Measurements from ENCODE around the gene POLR1G. TPM values are rescaled to one million over a fixed set of nuclear protein-coding genes. Genes with fewer than 3 reads are reported as not detected.
"Not testable (repeated sequence)": the region's sequence is repeated elsewhere in the genome, so short reads cannot be mapped to it uniquely, and the experiment has no call there.

POLR1G gene
- total RNA-seq, 3 donors from 2014 or later (not counting 1 experiment from before 2014, with no cell fraction given): 0.28 to 1.4 (median 0.45) TPM

- no peak for TF ChIP-seq CTCF (IDR thresholded peaks at IDR 0.05)
- DNase-seq: no peak
- no peak overlapping the region for H3K4me3 Mint-ChIP-seq
- H3K4me1 ChIP-seq (ENCODE audit: control insufficient read depth, insufficient read depth, low read length): peaks cover 25% of the 10 kb centered on the region
- H3K4me3 ChIP-seq (ENCODE audit: low read length): no peak overlapping the region
- H3K36me3 Mint-ChIP-seq: no peaks in the 10 kb centered on the region
- intact Hi-C loops (cut with micrococcal nuclease): loop anchor here (10.0 kb wide), 1 partner anchor 235 kb away; no protein-coding TSS in a partner anchor
- H3K27ac ChIP-seq (ENCODE audit: low read length): no peak overlapping the region
- no peaks in the 10 kb centered on the region for H3K9me3 ChIP-seq (ENCODE audit: control insufficient read depth, insufficient read depth, low read length)
- peaks cover 22 to 24% of the 10 kb centered on the region in 2 donors for H3K4me1 Mint-ChIP-seq
- 54% methylated on average over 4 of the region's 4 CpGs for WGBS (ENCODE audit: insufficient coverage)
- H3K36me3 ChIP-seq (ENCODE audit: control insufficient read depth, insufficient read depth, low read length): peaks cover 16% of the 10 kb centered on the region
- peaks cover 7% of the 10 kb centered on the region for H3K27me3 ChIP-seq (ENCODE audit: control insufficient read depth, insufficient read depth, low read length)
- H3K9me3 Mint-ChIP-seq: no peaks in the 10 kb centered on the region
- peaks cover 0 to 4% of the 10 kb centered on the region in 2 donors for H3K27me3 Mint-ChIP-seq (ENCODE audit: low read depth in 2 of 2)
- no peak overlapping the region for H3K27ac Mint-ChIP-seq
- no peak for ATAC-seq
Observed at GRCh38 chr19:45409557-45409920, 3.1 kb downstream of the POLR1G start.

- 94% methylated on average over 4 of the region's 4 CpGs for WGBS (ENCODE audit: insufficient coverage)
- not testable (repeated sequence) for H3K27me3 Mint-ChIP-seq (ENCODE audit: low read depth in 2 of 2); H3K27ac Mint-ChIP-seq
Observed at GRCh38 chr19:45410330-45410729, 3.9 kb downstream of the POLR1G start.

GRCh38 chr19:45413497-45413896 is 7.1 kb downstream of the POLR1G start:
- Histone ChIP-seq H3K36me3 (ENCODE audit: control insufficient read depth, insufficient read depth, low read length) (peaks cover 27% of the 10 kb centered on the region), H3K9me3 (ENCODE audit: control insufficient read depth, insufficient read depth, low read length) (no peaks in the 10 kb centered on the region), H3K4me1 (ENCODE audit: control insufficient read depth, insufficient read depth, low read length) (no peaks in the 10 kb centered on the region), H3K27me3 (ENCODE audit: control insufficient read depth, insufficient read depth, low read length) (no peaks in the 10 kb centered on the region), H3K4me3 (ENCODE audit: low read length) (no peak overlapping the region), H3K27ac (ENCODE audit: low read length) (no peak overlapping the region)
- no peak for TF ChIP-seq CTCF (IDR thresholded peaks at IDR 0.05)
- no peaks in the 10 kb centered on the region for H3K27me3 Mint-ChIP-seq (ENCODE audit: low read depth in 2 of 2)
- intact Hi-C loops (cut with micrococcal nuclease): no loop called here
- H3K4me1 Mint-ChIP-seq: no peaks in the 10 kb centered on the region
- no peak for ATAC-seq
- H3K27ac Mint-ChIP-seq: no peak overlapping the region
- H3K9me3 Mint-ChIP-seq: no peaks in the 10 kb centered on the region
- WGBS (ENCODE audit: insufficient coverage): 97% methylated on average over 6 of the region's 6 CpGs
- no peak overlapping the region for H3K4me3 Mint-ChIP-seq
- H3K36me3 Mint-ChIP-seq: no peaks in the 10 kb centered on the region
- DNase-seq: no peak

More at GRCh38 chr19:45410330-45410729, 3.9 kb downstream of the POLR1G start:
- H3K4me1 ChIP-seq (ENCODE audit: control insufficient read depth, insufficient read depth, low read length): peaks cover 17% of the 10 kb centered on the region
- peaks cover 19% of the 10 kb centered on the region for H3K36me3 ChIP-seq (ENCODE audit: control insufficient read depth, insufficient read depth, low read length)
- H3K9me3 ChIP-seq (ENCODE audit: control insufficient read depth, insufficient read depth, low read length); H3K4me3 ChIP-seq (ENCODE audit: low read length); H3K27ac ChIP-seq (ENCODE audit: low read length); H3K9me3 Mint-ChIP-seq; intact Hi-C loops (cut with micrococcal nuclease); H3K36me3 Mint-ChIP-seq; ATAC-seq; H3K27me3 ChIP-seq (ENCODE audit: control insufficient read depth, insufficient read depth, low read length); H3K4me3 Mint-ChIP-seq; DNase-seq: not testable (repeated sequence)
- peaks cover 16 to 18% of the 10 kb centered on the region in 2 donors for H3K4me1 Mint-ChIP-seq

GRCh38 chr19:45414468-45414867 is 8.0 kb downstream of the POLR1G start:
- no peak overlapping the region for H3K27ac ChIP-seq (ENCODE audit: low read length)
- no peaks in the 10 kb centered on the region for H3K27me3 ChIP-seq (ENCODE audit: control insufficient read depth, insufficient read depth, low read length)
- H3K36me3 ChIP-seq (ENCODE audit: control insufficient read depth, insufficient read depth, low read length): peaks cover 27% of the 10 kb centered on the region
- H3K4me3 Mint-ChIP-seq: no peak overlapping the region
- H3K27me3 Mint-ChIP-seq (ENCODE audit: low read depth in 2 of 2): no peaks in the 10 kb centered on the region
- no peak for DNase-seq
- no peak for ATAC-seq
- no peaks in the 10 kb centered on the region for H3K9me3 ChIP-seq (ENCODE audit: control insufficient read depth, insufficient read depth, low read length)
- H3K4me1 Mint-ChIP-seq: no peaks in the 10 kb centered on the region
- TF ChIP-seq CTCF (IDR thresholded peaks at IDR 0.05): no peak
- 94% methylated on average over 8 of the region's 8 CpGs for WGBS (ENCODE audit: insufficient coverage)
- no peaks in the 10 kb centered on the region for H3K36me3 Mint-ChIP-seq
- H3K4me3 ChIP-seq (ENCODE audit: low read length): no peak overlapping the region
- intact Hi-C loops (cut with micrococcal nuclease): no loop called here
- no peak overlapping the region for H3K27ac Mint-ChIP-seq
- H3K4me1 ChIP-seq (ENCODE audit: control insufficient read depth, insufficient read depth, low read length): peaks cover 8% of the 10 kb centered on the region
- no peaks in the 10 kb centered on the region for H3K9me3 Mint-ChIP-seq
